ENCODE measurements around the gene INTS6L. TPM values are rescaled to one million over a fixed set of nuclear protein-coding genes. Genes with fewer than 3 reads are reported as not detected.
"Not testable (repeated sequence)": the region's sequence is repeated elsewhere in the genome, so short reads cannot be mapped to it uniquely, and the experiment has no call there.

INTS6L gene
- total RNA-seq, 1 donor from 2014 or later, result 2.5 TPM

- no peak for DNase-seq (ENCODE audit: low read depth, low spot score)
Measured at GRCh38 chrX:135522132-135522530, 1.7 kb downstream of the INTS6L start.

- no peak for DNase-seq (ENCODE audit: low read depth, low spot score)
Measured at GRCh38 chrX:135522878-135523693, 2.6 kb downstream of the INTS6L start.

DNA sequence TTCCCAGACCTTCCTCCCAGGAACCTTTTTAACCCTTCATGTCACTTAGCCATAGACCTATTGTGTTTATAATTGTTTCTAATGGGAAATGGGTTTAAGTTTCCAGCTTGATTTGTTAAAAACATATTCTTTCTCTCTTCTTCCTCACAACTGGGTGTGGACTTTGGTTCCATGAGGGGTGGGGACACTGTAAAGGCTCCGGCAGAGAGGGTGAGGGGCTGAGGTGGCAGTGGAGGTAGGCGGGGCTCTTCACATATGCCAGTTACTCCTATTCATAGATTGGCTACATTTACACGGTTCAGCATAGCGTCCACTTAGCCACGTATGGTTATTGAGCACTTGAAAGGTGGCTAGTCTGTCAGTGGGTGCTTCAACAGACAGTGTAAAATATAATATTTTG, 7.8 kb downstream of the INTS6L start:
- DNase-seq (ENCODE audit: low read depth, low spot score), result no peak

GRCh38 chrX:135528756-135529155, 8.3 kb downstream of the INTS6L start:
- no peak for DNase-seq (ENCODE audit: low read depth, low spot score)

DNA sequence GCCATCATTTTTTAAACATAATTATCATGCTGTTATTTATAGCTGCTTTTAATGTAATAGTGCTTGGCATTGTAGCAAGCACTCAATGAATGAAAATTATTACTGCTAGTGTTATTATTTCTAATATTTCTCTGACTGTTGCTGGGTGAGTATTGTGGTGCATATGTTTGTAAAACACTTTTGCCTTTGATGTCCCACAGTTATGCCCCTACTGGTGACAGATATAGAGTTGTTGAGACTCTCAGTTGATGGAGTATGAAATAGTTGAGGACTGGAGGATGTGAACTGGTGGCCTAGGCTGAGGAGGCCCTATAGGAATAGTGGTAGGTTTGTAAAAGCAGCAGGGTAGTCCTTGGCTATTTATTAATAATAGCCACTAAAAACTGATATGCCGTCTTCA, 9.6 kb downstream of the INTS6L start:
- DNase-seq (ENCODE audit: low read depth, low spot score), result no peak

- DNase-seq (ENCODE audit: low read depth, low spot score), result no peak
Measured at GRCh38 chrX:135531813-135532212, 11.4 kb downstream of the INTS6L start.

DNA sequence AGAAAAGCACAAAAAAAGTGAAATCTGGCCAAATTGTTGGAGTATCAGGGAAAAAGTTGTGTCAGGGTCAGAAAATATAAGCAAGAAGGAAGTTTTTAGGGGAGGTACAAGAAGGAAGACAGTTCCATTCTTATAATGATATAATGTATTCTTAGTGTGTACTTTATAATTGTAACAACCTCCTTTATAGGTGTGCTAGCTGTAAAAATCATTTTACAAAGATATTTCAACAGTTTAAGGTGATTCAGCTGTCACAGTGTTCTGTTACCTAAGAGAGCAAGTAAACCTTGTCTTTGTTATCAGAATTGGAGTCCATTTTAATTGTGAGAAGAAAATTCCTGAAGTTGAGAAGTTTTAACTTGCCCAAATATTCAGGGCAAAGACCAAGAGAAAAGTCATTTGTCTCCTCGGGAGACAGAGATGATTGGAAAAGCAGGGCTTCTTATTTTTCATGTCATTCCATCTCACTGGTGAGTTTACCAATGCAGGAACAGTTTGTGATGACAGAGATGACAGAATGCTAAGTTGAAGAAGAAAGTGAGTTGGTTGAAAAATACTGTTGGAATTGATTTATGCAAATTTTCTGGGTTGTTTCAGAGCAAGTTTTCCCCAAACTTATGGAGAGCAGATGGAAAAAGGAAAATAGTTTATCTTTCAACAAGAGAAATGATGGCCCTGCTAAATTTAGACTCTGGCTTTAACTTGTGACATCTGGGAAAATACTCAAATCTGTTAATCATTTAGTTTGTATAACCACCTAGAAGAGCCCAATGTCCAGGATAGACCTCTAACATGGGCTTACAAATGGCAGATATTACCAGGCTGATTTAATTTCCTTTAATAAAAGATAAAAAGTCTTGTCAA, 14.8 kb downstream of the INTS6L start:
- DNase-seq (ENCODE audit: low read depth, low spot score), result no peak

- DNase-seq (ENCODE audit: low read depth, low spot score), result no peak
Measured at GRCh38 chrX:135536877-135537276, 16.4 kb downstream of the INTS6L start.

- DNase-seq (ENCODE audit: low read depth, low spot score), result no peak
Measured at GRCh38 chrX:135541351-135541750, 20.9 kb downstream of the INTS6L start.

DNA sequence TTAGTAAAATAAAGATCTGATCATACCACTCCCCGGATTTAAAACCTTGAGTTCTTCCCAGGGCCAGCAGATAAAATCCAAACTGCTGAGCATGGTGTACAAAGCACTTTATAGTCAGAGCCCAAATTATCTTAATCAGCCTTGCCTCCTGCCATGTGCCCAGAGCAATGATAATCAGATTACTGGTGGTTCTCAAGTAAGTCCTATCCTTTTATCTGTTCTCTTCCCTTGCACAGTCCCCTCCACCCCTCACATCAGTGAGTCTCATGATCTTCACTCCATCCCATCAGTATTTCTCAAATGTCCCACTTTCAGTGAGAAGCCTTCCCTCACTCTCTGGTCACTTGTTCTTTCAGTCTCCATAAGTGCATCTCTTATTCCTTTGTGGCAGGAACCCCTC, 22.7 kb downstream of the INTS6L start:
- DNase-seq (ENCODE audit: low read depth, low spot score), result no peak

- no peak for DNase-seq (ENCODE audit: low read depth, low spot score)
Measured at GRCh38 chrX:135543924-135544323, 23.5 kb downstream of the INTS6L start.

- no peak for DNase-seq (ENCODE audit: low read depth, low spot score)
Measured at GRCh38 chrX:135544338-135544948, 24.0 kb downstream of the INTS6L start.

DNA sequence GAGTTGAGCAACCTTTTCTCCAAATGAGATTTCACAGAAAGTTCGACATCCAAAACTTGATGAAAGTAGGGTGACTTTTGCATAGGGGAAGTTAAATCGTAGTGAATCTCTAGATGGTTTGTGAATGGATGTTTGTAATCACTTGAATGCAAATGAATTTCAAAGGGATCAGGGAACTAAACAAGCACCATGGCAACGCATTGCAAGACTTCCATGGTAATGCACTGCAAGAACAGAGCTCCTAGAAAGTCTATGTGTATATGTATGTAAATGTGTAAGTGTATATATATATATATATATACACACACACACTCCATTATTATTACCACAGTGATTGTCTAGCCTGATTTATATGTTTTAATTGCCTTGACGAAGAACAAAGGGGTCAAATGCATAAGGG, 27.3 kb downstream of the INTS6L start:
- no peak for DNase-seq (ENCODE audit: low read depth, low spot score)

GRCh38 chrX:135549519-135549918, 29.1 kb downstream of the INTS6L start:
- DNase-seq (ENCODE audit: low read depth, low spot score), result no peak

DNA sequence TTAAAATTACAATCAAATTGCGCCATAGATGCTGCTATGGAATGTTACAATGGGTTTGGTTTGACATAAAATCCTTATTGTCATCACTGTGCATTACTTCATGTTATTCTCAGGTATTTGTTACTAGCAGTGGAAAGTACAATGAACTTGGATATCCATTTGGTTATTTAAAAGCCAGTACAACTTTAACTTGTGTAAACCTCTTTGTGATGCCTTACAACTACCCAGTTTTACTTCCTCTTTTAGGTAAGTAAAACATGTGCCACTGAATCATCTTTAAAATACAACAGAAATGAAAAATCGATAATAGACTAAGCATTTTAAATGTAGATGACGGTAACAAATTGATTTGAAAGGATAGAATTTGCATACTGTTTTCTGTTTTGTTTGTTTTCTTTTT, 35.6 kb downstream of the INTS6L start:
- DNase-seq (ENCODE audit: low read depth, low spot score), result no peak

DNA sequence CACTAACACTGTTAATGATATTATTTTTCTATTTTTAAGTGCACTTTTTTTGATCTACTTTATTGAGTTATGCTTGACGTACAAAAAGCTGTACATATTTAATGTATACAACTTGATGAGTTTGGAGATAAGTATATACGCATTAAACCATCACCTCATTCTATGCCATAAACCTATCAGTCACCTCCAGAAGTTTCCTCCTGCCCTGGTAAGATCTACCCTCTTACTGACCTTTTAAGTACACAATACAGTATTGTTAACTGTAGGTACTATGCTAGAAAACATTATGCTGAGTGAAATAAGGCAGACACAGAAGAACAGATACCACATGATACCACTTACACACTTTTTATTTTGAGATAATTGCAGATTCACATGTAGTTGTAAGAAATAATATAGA, 36.9 kb downstream of the INTS6L start:
- no peak for DNase-seq (ENCODE audit: low read depth, low spot score)

DNA sequence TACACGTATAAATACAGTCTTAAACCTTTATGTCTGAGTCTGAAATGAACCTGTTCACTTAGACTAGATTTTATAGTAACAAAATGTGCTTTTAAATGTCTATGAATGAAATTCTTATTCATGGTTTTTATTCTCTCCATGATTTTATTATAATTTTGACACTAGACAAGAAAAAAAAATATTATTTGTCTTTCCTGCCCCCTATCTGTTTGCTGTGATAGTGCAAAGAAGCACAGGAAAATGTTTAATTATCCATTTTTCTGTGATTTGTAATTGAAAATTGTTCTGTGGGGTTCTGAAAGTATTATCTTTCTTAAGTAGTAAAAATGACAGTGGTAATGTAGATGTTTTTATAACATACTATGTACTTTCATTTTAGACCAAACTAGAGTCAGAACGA, 52.0 kb downstream of the INTS6L start:
- DNase-seq (ENCODE audit: low read depth, low spot score), result no peak

DNA sequence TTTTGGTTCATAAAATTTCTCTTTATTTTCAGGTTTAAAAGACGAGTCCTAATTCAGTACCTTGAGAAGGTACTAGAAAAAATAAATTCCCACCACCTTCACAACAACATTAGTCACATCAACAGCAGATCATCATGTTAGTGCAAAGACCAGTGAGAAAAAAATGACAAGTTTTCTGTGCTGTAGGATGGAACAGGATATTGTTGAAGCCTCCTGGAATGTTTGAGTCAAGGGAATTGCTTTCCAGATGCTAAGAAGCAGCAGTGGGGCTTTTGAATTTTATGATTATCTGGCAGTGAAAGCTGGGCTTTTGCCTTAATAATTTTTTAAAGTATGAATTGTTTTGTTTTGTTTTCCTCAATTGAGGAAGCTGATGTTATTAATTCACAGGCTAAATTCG, 61.0 kb downstream of the INTS6L start:
- DNase-seq (ENCODE audit: low read depth, low spot score), result no peak

DNA sequence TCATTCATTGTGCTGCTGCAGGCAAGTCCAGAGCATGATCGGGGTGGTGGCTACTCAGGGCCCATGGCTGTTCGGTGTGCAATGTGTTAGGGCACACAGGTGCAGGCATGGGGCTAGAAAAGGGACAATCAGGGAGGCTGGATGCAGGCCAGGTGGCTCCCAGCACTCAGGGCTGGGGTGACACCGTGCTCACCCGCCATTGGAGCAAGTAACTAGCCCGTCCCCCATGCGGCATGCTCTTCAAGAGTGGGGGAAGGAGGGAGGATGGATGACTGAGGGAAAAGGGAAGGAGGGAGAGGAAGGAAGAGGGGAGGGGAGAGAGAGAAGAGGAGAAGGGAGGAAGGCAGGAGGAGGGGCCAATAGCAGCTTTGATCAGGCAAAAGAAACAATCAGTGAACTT, 64.7 kb downstream of the INTS6L start:
- DNase-seq (ENCODE audit: low read depth, low spot score), result no peak

DNA sequence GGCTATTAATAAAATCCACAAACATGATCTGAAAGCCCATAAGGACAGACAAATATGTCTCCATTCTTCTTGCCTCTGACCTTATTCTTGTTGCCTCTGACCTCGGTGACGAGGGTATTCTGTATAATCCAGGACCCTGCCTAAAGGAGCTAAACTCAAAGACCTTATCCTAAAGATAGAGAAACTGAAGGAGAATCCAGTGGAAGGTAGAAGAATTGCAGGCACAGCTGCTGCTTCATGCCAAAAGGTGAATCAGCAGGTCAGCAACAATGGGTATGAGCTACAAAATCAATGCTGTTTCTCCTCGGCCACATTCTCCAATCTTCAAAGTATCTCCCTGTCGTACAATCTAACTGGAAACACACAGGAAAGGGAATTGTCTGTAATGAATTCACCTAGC, 71.4 kb downstream of the INTS6L start:
- no peak for DNase-seq (ENCODE audit: low read depth, low spot score)

DNA sequence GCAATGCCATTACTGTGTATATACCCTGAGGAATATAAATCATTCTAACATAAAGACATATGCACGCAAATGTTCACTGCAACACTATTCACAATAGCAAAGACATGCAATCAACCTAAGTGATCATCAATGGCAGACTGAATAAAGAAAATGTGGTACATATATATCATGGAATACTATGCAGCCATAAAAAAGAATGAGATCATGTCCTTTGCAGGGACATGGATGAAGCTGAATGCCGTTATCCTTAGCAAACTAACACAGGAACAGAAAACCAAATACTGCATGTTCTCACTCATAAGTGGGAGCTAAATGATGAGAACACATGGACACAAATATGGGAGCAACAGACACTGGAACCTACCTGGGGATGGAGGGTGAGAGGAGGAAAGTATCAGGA, 73.6 kb downstream of the INTS6L start:
- not testable (repeated sequence) for DNase-seq (ENCODE audit: low read depth, low spot score)

DNA sequence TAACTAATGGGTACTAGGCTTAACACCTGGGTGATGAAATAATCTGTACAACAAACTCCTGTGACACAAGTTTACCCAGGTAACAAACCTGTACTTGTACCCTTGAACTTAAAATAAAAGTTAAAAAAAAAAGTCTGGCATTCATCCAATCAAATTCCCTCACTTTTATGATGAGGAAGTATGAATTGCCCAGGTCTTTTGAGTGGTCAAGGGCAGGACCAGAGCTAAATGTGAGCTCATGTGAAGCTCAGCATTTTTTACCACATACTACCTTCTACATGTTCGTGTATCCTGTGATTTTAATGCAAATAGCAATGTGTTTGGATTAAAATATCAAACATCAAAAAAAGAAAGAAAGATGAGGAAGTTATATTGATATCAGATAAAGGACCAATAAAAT, 74.0 kb downstream of the INTS6L start:
- DNase-seq (ENCODE audit: low read depth, low spot score), result not testable (repeated sequence)

Data from pulmonary artery endothelial cell (primary cell).